ENCODE results near the gene CAMKK1. TPM values are rescaled to one million over a fixed set of nuclear protein-coding genes. Genes with fewer than 3 reads are reported as not detected.

The CAMKK1 gene
- total and polyA plus RNA-seq, 2 experiments from 2014 or later = 4.3 to 7.1 TPM

DNA sequence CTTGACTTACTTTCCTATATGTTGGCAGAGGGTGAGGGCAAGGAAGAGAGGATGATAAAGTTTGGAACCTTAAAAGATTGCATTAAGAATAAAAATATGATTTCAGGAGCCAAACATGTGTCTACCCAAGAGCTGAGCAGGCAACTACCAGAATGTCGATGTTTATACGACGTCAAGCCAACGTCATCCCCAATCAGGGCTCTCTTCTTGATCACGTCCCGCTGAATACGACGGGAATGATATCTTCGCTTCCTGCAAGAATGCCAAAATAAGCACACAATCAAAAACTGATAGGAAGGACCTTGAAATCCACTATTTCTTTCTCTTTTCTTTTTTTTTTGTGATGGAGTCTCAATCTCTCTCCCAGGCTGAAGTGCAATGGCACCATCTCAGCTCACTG, 71.8 kb downstream of the CAMKK1 start:
- Histone ChIP-seq H3K36me3 (ENCODE audit: insufficient read depth) (peaks cover 78% of the 10 kb centered on the region), H3K9me2 (ENCODE audit: insufficient read depth) (no peaks in the 10 kb centered on the region), H3F3A (replicated peaks; ENCODE audit: low read depth) (no peaks in the 10 kb centered on the region; the same call in 1 of the 2 replicates), H3K4me2 (no peak overlapping the region), H3K27ac (ENCODE audit: low read depth) (no peak overlapping the region), H3K4me3 (no peak overlapping the region), H3K4me1 (ENCODE audit: insufficient read depth) (no peaks in the 10 kb centered on the region), H3K79me2 (replicated peaks; ENCODE audit: insufficient read depth) (no peaks in the 10 kb centered on the region), H2AFZ (no peak overlapping the region), H4K20me1 (replicated peaks; ENCODE audit: insufficient read depth) (peaks cover 6% of the 10 kb centered on the region), H3K27me3 (ENCODE audit: insufficient read depth) (no peaks in the 10 kb centered on the region)
- no peak for TF ChIP-seq ZNF331 (CRISPR knock-in tag; IDR thresholded peaks at IDR 0.05; ENCODE audit: low read depth)
- TF ChIP-seq POLR2AphosphoS5 (IDR thresholded peaks at IDR 0.05; ENCODE audit: low read depth) = no peak
- TF ChIP-seq, protein P1, sequence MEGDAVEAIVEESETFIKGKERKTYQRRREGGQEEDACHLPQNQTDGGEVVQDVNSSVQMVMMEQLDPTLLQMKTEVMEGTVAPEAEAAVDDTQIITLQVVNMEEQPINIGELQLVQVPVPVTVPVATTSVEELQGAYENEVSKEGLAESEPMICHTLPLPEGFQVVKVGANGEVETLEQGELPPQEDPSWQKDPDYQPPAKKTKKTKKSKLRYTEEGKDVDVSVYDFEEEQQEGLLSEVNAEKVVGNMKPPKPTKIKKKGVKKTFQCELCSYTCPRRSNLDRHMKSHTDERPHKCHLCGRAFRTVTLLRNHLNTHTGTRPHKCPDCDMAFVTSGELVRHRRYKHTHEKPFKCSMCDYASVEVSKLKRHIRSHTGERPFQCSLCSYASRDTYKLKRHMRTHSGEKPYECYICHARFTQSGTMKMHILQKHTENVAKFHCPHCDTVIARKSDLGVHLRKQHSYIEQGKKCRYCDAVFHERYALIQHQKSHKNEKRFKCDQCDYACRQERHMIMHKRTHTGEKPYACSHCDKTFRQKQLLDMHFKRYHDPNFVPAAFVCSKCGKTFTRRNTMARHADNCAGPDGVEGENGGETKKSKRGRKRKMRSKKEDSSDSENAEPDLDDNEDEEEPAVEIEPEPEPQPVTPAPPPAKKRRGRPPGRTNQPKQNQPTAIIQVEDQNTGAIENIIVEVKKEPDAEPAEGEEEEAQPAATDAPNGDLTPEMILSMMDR (conservative IDR thresholded peaks at IDR 0.05; ENCODE audit: low read depth in 2 of 2) = no peak
- TF ChIP-seq, protein P2, sequence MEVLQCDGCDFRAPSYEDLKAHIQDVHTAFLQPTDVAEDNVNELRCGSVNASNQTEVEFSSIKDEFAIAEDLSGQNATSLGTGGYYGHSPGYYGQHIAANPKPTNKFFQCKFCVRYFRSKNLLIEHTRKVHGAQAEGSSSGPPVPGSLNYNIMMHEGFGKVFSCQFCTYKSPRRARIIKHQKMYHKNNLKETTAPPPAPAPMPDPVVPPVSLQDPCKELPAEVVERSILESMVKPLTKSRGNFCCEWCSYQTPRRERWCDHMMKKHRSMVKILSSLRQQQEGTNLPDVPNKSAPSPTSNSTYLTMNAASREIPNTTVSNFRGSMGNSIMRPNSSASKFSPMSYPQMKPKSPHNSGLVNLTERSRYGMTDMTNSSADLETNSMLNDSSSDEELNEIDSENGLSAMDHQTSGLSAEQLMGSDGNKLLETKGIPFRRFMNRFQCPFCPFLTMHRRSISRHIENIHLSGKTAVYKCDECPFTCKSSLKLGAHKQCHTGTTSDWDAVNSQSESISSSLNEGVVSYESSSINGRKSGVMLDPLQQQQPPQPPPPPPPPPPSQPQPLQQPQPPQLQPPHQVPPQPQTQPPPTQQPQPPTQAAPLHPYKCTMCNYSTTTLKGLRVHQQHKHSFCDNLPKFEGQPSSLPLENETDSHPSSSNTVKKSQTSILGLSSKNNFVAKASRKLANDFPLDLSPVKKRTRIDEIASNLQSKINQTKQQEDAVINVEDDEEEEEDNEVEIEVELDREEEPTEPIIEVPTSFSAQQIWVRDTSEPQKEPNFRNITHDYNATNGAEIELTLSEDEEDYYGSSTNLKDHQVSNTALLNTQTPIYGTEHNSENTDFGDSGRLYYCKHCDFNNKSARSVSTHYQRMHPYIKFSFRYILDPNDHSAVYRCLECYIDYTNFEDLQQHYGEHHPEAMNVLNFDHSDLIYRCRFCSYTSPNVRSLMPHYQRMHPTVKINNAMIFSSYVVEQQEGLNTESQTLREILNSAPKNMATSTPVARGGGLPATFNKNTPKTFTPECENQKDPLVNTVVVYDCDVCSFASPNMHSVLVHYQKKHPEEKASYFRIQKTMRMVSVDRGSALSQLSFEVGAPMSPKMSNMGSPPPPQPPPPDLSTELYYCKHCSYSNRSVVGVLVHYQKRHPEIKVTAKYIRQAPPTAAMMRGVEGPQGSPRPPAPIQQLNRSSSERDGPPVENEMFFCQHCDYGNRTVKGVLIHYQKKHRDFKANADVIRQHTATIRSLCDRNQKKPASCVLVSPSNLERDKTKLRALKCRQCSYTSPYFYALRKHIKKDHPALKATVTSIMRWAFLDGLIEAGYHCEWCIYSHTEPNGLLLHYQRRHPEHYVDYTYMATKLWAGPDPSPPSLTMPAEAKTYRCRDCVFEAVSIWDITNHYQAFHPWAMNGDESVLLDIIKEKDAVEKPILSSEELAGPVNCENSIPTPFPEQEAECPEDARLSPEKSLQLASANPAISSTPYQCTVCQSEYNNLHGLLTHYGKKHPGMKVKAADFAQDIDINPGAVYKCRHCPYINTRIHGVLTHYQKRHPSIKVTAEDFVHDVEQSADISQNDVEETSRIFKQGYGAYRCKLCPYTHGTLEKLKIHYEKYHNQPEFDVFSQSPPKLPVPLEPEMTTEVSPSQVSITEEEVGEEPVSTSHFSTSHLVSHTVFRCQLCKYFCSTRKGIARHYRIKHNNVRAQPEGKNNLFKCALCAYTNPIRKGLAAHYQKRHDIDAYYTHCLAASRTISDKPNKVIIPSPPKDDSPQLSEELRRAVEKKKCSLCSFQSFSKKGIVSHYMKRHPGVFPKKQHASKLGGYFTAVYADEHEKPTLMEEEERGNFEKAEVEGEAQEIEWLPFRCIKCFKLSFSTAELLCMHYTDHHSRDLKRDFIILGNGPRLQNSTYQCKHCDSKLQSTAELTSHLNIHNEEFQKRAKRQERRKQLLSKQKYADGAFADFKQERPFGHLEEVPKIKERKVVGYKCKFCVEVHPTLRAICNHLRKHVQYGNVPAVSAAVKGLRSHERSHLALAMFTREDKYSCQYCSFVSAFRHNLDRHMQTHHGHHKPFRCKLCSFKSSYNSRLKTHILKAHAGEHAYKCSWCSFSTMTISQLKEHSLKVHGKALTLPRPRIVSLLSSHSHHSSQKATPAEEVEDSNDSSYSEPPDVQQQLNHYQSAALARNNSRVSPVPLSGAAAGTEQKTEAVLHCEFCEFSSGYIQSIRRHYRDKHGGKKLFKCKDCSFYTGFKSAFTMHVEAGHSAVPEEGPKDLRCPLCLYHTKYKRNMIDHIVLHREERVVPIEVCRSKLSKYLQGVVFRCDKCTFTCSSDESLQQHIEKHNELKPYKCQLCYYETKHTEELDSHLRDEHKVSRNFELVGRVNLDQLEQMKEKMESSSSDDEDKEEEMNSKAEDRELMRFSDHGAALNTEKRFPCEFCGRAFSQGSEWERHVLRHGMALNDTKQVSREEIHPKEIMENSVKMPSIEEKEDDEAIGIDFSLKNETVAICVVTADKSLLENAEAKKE (CRISPR knock-in tag; IDR thresholded peaks at IDR 0.05) = no peak
- no peak for TF ChIP-seq EZH2 (IDR thresholded peaks at IDR 0.05; ENCODE audit: low read depth, unreplicated experiment)
- no peak for TF ChIP-seq STAT1 (IDR thresholded peaks at IDR 0.05; ENCODE audit: unreplicated experiment)
- no peak for TF ChIP-seq CREB1 (CRISPR knock-in tag; IDR thresholded peaks at IDR 0.05; ENCODE audit: low read depth)
- no peak for TF ChIP-seq EZH2phosphoT487 (IDR thresholded peaks at IDR 0.05; ENCODE audit: unreplicated experiment)
- TF ChIP-seq, protein P3, sequence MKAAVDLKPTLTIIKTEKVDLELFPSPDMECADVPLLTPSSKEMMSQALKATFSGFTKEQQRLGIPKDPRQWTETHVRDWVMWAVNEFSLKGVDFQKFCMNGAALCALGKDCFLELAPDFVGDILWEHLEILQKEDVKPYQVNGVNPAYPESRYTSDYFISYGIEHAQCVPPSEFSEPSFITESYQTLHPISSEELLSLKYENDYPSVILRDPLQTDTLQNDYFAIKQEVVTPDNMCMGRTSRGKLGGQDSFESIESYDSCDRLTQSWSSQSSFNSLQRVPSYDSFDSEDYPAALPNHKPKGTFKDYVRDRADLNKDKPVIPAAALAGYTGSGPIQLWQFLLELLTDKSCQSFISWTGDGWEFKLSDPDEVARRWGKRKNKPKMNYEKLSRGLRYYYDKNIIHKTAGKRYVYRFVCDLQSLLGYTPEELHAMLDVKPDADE (IDR thresholded peaks at IDR 0.05) = no peak
- no peak for TF ChIP-seq ZNF114 (CRISPR knock-in tag; IDR thresholded peaks at IDR 0.05)
- no peak for TF ChIP-seq NANOG (IDR thresholded peaks at IDR 0.05; ENCODE audit: borderline replicate concordance)
- no peak for TF ChIP-seq JUNB (IDR thresholded peaks at IDR 0.05; ENCODE audit: unreplicated experiment)
- TF ChIP-seq, protein P4, sequence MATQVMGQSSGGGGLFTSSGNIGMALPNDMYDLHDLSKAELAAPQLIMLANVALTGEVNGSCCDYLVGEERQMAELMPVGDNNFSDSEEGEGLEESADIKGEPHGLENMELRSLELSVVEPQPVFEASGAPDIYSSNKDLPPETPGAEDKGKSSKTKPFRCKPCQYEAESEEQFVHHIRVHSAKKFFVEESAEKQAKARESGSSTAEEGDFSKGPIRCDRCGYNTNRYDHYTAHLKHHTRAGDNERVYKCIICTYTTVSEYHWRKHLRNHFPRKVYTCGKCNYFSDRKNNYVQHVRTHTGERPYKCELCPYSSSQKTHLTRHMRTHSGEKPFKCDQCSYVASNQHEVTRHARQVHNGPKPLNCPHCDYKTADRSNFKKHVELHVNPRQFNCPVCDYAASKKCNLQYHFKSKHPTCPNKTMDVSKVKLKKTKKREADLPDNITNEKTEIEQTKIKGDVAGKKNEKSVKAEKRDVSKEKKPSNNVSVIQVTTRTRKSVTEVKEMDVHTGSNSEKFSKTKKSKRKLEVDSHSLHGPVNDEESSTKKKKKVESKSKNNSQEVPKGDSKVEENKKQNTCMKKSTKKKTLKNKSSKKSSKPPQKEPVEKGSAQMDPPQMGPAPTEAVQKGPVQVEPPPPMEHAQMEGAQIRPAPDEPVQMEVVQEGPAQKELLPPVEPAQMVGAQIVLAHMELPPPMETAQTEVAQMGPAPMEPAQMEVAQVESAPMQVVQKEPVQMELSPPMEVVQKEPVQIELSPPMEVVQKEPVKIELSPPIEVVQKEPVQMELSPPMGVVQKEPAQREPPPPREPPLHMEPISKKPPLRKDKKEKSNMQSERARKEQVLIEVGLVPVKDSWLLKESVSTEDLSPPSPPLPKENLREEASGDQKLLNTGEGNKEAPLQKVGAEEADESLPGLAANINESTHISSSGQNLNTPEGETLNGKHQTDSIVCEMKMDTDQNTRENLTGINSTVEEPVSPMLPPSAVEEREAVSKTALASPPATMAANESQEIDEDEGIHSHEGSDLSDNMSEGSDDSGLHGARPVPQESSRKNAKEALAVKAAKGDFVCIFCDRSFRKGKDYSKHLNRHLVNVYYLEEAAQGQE (IDR thresholded peaks at IDR 0.05; ENCODE audit: unreplicated experiment) = no peak
- no peak for ATAC-seq
- no peak overlapping the region for H3K4me3 Mint-ChIP-seq
- H3K27me3 Mint-ChIP-seq (ENCODE audit: insufficient read depth, low read depth, poor library complexity) = peaks cover 2% of the 10 kb centered on the region
- no peak overlapping the region for H3K27ac Mint-ChIP-seq
- no peaks in the 10 kb centered on the region for H3K4me1 Mint-ChIP-seq
- H3K9me3 Mint-ChIP-seq = no peaks in the 10 kb centered on the region
- no peak for DNase-seq (ENCODE audit: low spot score)
- peaks cover 72% of the 10 kb centered on the region for H3K36me3 Mint-ChIP-seq (ENCODE audit: low read depth)

Measured in GM23338 (cell line).